Measurements from ENCODE around the gene ARHGAP25. TPM values are rescaled to one million over a fixed set of nuclear protein-coding genes. Genes with fewer than 3 reads are reported as not detected.

The ARHGAP25 gene
- total and polyA plus RNA-seq, 2 donors (not counting 3 experiments of a cell fraction or from before 2014, with no cell fraction given), result 0.50 to 2.0 TPM

DNA sequence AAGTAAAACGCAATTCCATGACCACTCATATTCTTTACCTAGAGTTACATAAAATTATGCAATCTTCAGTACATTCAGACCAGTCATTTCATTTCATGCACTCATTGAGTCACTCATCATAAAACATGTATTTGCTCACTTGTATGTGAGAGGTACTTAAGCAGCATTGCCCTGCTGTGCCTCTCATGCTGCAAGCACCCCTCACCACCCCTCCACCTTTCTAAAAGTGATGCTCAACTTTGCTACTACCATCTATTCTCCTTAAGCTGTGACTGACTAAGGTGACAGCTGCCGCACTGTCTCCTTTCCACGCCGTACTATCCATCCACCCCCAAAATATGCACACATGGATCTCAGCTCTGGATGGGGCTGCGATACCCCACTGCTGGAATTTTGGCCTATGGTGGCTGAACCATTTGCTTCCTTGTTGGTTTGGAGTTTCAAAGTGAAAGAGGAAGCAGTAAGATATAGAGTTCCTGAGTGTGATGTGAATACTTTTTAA lies 7.2 kb downstream of the ARHGAP25 start:
- ChIA-PET CTCF (interaction anchor here (0.8 to 7.2 kb wide), 10 partner anchors 10 to 279 kb away, joined by 3 to 69 read pairs (median 5); no protein-coding TSS in a partner anchor), POLR2A (no interaction called here)
- intact Hi-C loops (cut with micrococcal nuclease), result no loop called here
- Histone ChIP-seq H2AFZ (ENCODE audit: low read depth, low read length) (no peak overlapping the region), H3K4me1 (ENCODE audit: control insufficient read depth, extremely low read depth, insufficient read depth, low read length) (peaks cover 6% of the 10 kb centered on the region), H3K9ac (replicated peaks; ENCODE audit: extremely low read depth, insufficient read depth, low read length) (no peak overlapping the region), H3K27ac (ENCODE audit: insufficient read depth, low read depth, low read length) (no peak overlapping the region), H4K20me1 (replicated peaks; ENCODE audit: control insufficient read depth, extremely low read depth, insufficient read depth, low read length) (no peaks in the 10 kb centered on the region), H3K36me3 (ENCODE audit: control insufficient read depth in 2 of 2, extremely low read depth in 1 of 2, insufficient read depth in 2 of 2, low read length in 2 of 2) (no peaks in the 10 kb centered on the region), H3K4me2 (ENCODE audit: insufficient read depth, low read length) (no peak overlapping the region), H3K4me3 (replicated peaks in 1 of 3; ENCODE audit: insufficient read depth in 1 of 3, low read depth in 1 of 3, low read length in 3 of 3) (no peak overlapping the region), H3K9me3 (replicated peaks; ENCODE audit: control insufficient read depth, insufficient read depth, low read length) (no peaks in the 10 kb centered on the region), H3K79me2 (ENCODE audit: control insufficient read depth, insufficient read depth, low read length) (no peaks in the 10 kb centered on the region), H3K27me3 (ENCODE audit: control insufficient read depth in 2 of 2, insufficient read depth in 2 of 2, low read length in 2 of 2) (peaks cover 2 to 3% of the 10 kb centered on the region in 2 experiments), H3K9me1 (replicated peaks; ENCODE audit: control insufficient read depth, extremely low read depth, insufficient read depth, low read length) (no peaks in the 10 kb centered on the region)
- TF ChIP-seq GATA2 (IDR thresholded peaks at IDR 0.05; ENCODE audit: insufficient read depth, insufficient read length, low read depth, low read length) (no peak), POLR2AphosphoS5 (IDR thresholded peaks at IDR 0.05; ENCODE audit: insufficient read depth, low read depth, low read length) (no peak), JUN (IDR thresholded peaks at IDR 0.05; ENCODE audit: borderline replicate concordance, insufficient read depth, insufficient read length, low read depth) (no peak), POLR2A (IDR thresholded peaks at IDR 0.05; ENCODE audit: low read depth, low read length) (no peak), FOS (IDR thresholded peaks at IDR 0.05; ENCODE audit: borderline replicate concordance, insufficient read depth, low read length) (no peak), MYC (IDR thresholded peaks at IDR 0.05; ENCODE audit: low read depth, low read length) (no peak), EZH2 (IDR thresholded peaks at IDR 0.05; ENCODE audit: borderline replicate concordance, low read depth, low read length, severe bottlenecking) (no peak)
- TF ChIP-seq, protein P1, sequence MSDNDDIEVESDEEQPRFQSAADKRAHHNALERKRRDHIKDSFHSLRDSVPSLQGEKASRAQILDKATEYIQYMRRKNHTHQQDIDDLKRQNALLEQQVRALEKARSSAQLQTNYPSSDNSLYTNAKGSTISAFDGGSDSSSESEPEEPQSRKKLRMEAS (IDR thresholded peaks at IDR 0.05; ENCODE audit: insufficient read depth, insufficient read length), result no peak
- TF ChIP-seq, protein P2, sequence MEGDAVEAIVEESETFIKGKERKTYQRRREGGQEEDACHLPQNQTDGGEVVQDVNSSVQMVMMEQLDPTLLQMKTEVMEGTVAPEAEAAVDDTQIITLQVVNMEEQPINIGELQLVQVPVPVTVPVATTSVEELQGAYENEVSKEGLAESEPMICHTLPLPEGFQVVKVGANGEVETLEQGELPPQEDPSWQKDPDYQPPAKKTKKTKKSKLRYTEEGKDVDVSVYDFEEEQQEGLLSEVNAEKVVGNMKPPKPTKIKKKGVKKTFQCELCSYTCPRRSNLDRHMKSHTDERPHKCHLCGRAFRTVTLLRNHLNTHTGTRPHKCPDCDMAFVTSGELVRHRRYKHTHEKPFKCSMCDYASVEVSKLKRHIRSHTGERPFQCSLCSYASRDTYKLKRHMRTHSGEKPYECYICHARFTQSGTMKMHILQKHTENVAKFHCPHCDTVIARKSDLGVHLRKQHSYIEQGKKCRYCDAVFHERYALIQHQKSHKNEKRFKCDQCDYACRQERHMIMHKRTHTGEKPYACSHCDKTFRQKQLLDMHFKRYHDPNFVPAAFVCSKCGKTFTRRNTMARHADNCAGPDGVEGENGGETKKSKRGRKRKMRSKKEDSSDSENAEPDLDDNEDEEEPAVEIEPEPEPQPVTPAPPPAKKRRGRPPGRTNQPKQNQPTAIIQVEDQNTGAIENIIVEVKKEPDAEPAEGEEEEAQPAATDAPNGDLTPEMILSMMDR (IDR thresholded peaks at IDR 0.05; ENCODE audit: extremely low read depth in 1 of 2, insufficient read depth in 1 of 2, low read depth in 1 of 2, low read length in 2 of 2), result no peak
- dilution Hi-C loops (cut with MboI; ENCODE audit: extremely low pct_ligation_motif_present, low sequenced_read_pairs), result loop anchor here (25.0 kb wide), 1 partner anchor 195 kb away; no protein-coding TSS in a partner anchor
- FAIRE-seq, result no peak
- BruUV-seq (replicated peaks), result no TSS peak
- DNase-seq (ENCODE audit: low read depth, low spot score), result no peak

All from endothelial cell of umbilical vein (primary cell).